ENCODE measurements around the gene PRPF19. TPM values are rescaled to one million over a fixed set of nuclear protein-coding genes. Genes with fewer than 3 reads are reported as not detected.

The PRPF19 gene
- total RNA-seq, 1 donor from 2014 or later, result 61.9 TPM

GRCh38 chr11:60916669-60917206 is 10.4 kb upstream of the PRPF19 start:
- Histone ChIP-seq H3K27me3 (ENCODE audit: insufficient read depth, low read length) (peaks cover 4% of the 10 kb centered on the region), H3K9ac (ENCODE audit: low read length) (no peak overlapping the region), H3K4me1 (ENCODE audit: insufficient read depth, low read length) (peaks cover 36% of the 10 kb centered on the region), H3K27ac (ENCODE audit: low read depth, low read length) (no peak overlapping the region), H3K9me3 (ENCODE audit: insufficient read depth, low read depth, low read length) (no peaks in the 10 kb centered on the region), H2AFZ (ENCODE audit: low read depth, low read length) (no peak overlapping the region), H4K20me1 (ENCODE audit: insufficient read depth, low read length) (peaks cover 27% of the 10 kb centered on the region), H3K36me3 (ENCODE audit: insufficient read depth, low read length) (peaks cover 15% of the 10 kb centered on the region), H3K4me2 (ENCODE audit: low read length) (no peak overlapping the region), H3K79me2 (ENCODE audit: insufficient read depth, low read length) (peaks cover 56% of the 10 kb centered on the region), H3K4me3 (ENCODE audit: insufficient read depth, low read depth, low read length) (no peak overlapping the region)
- H3K4me3 Mint-ChIP-seq (ENCODE audit: unreplicated experiment), result no peak overlapping the region
- H3K4me1 Mint-ChIP-seq (ENCODE audit: low read depth, unreplicated experiment), result peaks cover 17% of the 10 kb centered on the region
- TF ChIP-seq EZH2 (IDR thresholded peaks at IDR 0.05; ENCODE audit: insufficient read depth, low read length) (no peak), CTCF (IDR thresholded peaks at IDR 0.05; ENCODE audit: insufficient read depth, low read depth, low read length) (no peak)
- H3K27ac Mint-ChIP-seq (ENCODE audit: unreplicated experiment), result no peak overlapping the region
- no peak for FAIRE-seq
- H3K27me3 Mint-ChIP-seq (ENCODE audit: low read depth, unreplicated experiment), result peaks cover 2% of the 10 kb centered on the region
- H3K9me3 Mint-ChIP-seq (ENCODE audit: unreplicated experiment), result peaks cover 1% of the 10 kb centered on the region
- DNase-seq (ENCODE audit: low read depth), result no peak
- peaks cover 13% of the 10 kb centered on the region for H3K36me3 Mint-ChIP-seq (ENCODE audit: low read depth, unreplicated experiment)

DNA sequence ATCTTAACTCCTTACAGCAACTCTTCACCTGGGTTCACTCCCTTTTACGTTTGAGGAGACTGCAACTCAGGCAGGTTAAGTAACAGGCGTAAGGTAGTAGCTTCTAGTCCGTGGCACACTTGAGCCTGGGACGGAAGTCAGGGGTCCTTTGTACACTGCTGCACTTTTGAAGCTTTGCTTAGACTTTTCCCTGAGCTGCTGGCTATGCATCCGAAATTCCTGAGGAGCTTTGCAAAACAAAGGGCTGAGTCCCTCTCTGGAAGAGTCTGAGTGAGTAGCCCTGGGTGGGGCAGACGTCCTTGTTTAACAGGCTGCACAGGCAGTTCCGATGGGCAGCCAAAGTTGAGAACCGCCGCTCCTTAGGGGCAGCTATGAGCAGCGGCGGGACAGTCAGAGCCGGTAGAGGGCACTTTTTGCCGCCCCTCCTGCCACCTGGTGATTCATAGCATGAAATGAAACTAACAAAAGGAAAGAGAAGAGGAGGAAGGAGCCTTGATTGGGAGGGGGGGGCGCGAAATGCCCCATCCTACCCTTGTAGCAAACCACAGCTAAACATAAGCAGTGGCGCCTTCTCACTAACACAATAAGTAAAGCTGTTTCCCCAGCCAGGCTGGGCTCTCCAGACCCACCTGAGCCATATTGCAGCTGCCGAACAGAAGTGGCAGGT is 9.0 kb upstream of the PRPF19 start:
- H3K27ac Mint-ChIP-seq (ENCODE audit: unreplicated experiment), result peak overlapping the region; percentile 88

More for the DNA sequence above, 9.0 kb upstream of the PRPF19 start:
- H3K36me3 Mint-ChIP-seq (ENCODE audit: low read depth, unreplicated experiment), result peaks cover 7% of the 10 kb centered on the region
- H3K27ac ChIP-seq (ENCODE audit: low read depth, low read length), result peak overlapping the region; percentile 84
- H2AFZ ChIP-seq (ENCODE audit: low read depth, low read length), result peak overlapping the region; percentile 82
- H3K27me3 ChIP-seq (ENCODE audit: insufficient read depth, low read length), result peaks cover 6% of the 10 kb centered on the region
- peaks cover 53% of the 10 kb centered on the region for H3K79me2 ChIP-seq (ENCODE audit: insufficient read depth, low read length)
- H3K4me1 Mint-ChIP-seq (ENCODE audit: low read depth, unreplicated experiment), result peaks cover 17% of the 10 kb centered on the region
- H3K27me3 Mint-ChIP-seq (ENCODE audit: low read depth, unreplicated experiment), result peaks cover 9% of the 10 kb centered on the region
- peak overlapping the region; percentile 95 for H3K4me3 Mint-ChIP-seq (ENCODE audit: unreplicated experiment)
- H3K9ac ChIP-seq (ENCODE audit: low read length), result peak overlapping the region; percentile 81
- H3K4me3 ChIP-seq (ENCODE audit: insufficient read depth, low read depth, low read length), result peak overlapping the region; percentile 66
- peaks cover 6% of the 10 kb centered on the region for H3K36me3 ChIP-seq (ENCODE audit: insufficient read depth, low read length)
- H4K20me1 ChIP-seq (ENCODE audit: insufficient read depth, low read length), result peaks cover 24% of the 10 kb centered on the region
- H3K9me3 ChIP-seq (ENCODE audit: insufficient read depth, low read depth, low read length), result no peaks in the 10 kb centered on the region
- peaks cover 36% of the 10 kb centered on the region for H3K4me1 ChIP-seq (ENCODE audit: insufficient read depth, low read length)
- H3K4me2 ChIP-seq (ENCODE audit: low read length), result peak overlapping the region; percentile 86
- TF ChIP-seq EZH2 (IDR thresholded peaks at IDR 0.05; ENCODE audit: insufficient read depth, low read length) (no peak), CTCF (IDR thresholded peaks at IDR 0.05; ENCODE audit: insufficient read depth, low read depth, low read length) (no peak)
- no peak for FAIRE-seq
- peaks cover under 1% of the 10 kb centered on the region for H3K9me3 Mint-ChIP-seq (ENCODE audit: unreplicated experiment)
- peak; percentile 48 for DNase-seq (ENCODE audit: low read depth)

Data from astrocyte (in vitro differentiated cells and primary cell).